Adipose tissue (tissue), 3 donors: ENCODE results near the gene STAT3. TPM values are rescaled to one million over a fixed set of nuclear protein-coding genes. Genes with fewer than 3 reads are reported as not detected.
"Not testable (repeated sequence)": the region's sequence is repeated elsewhere in the genome, so short reads cannot be mapped to it uniquely, and the experiment has no call there.

Source experiments
- H3K27ac ChIP-seq: one replicate; pipeline ENCODE4 v1.5.1; 2013; ENCODE audit warnings: low read depth, low read length
- WGBS, 3 donors: extraction: QIAGEN DNeasy Blood & Tissue Kit; methylation state at CpG; one replicate each; pipeline ENCODE4 v1.1.7; 2013; 5-methylcytosine and 5-hydroxymethylcytosine counted together
- polyA plus RNA-seq, 3 donors: library from polyadenylated mRNA; stranded (reverse); fragments of 200-250 nt; gene quantifications; one replicate each; pipeline ENCODE4 v1.2.3, GENCODE V29; 2013
- donor health status: healthy with polysubstance abuse.
- donor health status: Bipolar disorder and iron deficiency.
- donor health status: healthy.

STAT3 gene
- polyA plus RNA-seq, 3 donors, result 60.7 to 204 (median 92.9) TPM

GRCh38 chr17:42309986-42310786 is 78.1 kb downstream of the STAT3 start:
- WGBS, 3 donors, result 73 to 81% (median 81%) methylated on average over 19 of the region's 19 CpGs

DNA sequence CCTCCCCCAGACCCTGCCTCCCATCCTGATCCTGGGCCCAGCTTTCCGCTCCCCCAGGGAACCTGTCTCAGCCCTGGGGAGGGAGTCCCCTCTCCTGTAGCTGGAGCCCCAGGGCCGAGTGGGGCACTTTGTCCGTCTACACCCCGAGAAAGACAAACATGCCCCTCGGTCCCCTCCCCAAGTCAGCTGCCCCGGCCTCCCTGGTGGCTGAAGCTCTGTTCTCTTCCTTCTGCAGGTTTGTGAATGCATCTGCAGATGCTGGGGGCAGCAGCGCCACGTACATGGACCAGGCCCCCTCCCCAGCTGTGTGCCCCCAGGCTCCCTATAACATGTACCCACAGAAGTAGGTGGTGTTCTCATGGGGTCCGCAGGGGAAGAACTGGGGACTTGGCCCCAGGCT is 79.1 kb downstream of the STAT3 start:
- no peak overlapping the region for H3K27ac ChIP-seq
- WGBS, 3 donors, result 87 to 91% (median 91%) methylated on average over 9 of the region's 9 CpGs

More at GRCh38 chr17:42309986-42310786, 78.1 kb downstream of the STAT3 start:
- no peak overlapping the region for H3K27ac ChIP-seq

GRCh38 chr17:42308446-42308845 is 79.8 kb downstream of the STAT3 start:
- 81 to 86% (median 84%) methylated on average over 7 of the region's 7 CpGs for WGBS, 3 donors
- H3K27ac ChIP-seq, result no peak overlapping the region

DNA sequence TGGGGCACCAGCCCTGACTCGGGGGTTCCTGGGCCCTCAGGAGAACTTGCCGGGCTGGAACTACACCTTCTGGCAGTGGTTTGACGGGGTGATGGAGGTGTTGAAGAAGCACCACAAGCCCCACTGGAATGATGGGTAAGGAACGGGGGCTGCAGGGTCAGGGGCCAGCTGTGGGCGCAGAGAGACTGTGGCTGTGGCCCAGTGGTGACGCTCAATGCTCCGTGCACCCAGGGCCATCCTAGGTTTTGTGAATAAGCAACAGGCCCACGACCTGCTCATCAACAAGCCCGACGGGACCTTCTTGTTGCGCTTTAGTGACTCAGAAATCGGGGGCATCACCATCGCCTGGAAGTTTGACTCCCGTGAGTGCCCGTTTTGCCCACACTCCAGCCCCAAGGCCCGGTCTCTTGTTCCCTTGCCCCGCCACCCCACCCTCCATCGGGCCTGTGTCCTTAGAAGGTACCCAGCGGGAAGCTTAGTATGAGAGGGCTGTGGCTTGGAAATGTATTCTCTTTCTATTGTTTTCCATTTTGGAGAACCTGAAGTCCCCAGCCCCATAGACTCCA is 80.8 kb downstream of the STAT3 start:
- H3K27ac ChIP-seq, result no peak overlapping the region
- WGBS, 3 donors, result 93 to 96% (median 94%) methylated on average over 19 of the region's 19 CpGs

DNA sequence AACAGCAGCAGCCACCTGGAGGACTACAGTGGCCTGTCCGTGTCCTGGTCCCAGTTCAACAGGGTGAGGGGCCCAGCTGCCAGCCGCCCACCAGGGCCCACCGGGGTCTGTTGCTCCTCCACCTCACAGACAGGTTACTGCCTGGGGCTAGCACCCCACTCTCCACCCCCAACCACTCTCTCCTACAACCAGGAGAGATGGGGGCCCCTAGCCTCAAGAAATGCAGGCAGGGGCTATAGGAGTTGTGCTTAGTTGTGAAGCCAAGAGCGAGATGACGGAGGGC is 81.9 kb downstream of the STAT3 start:
- WGBS, 3 donors, result 91 to 95% (median 94%) methylated on average over 5 of the region's 5 CpGs

GRCh38 chr17:42305543-42306384 is 82.5 kb downstream of the STAT3 start:
- 82 to 94% (median 91%) methylated on average over 16 to 18 of the region's 18 CpGs for WGBS, 3 donors
- H3K27ac ChIP-seq, result no peak overlapping the region

More for the DNA sequence above, 81.9 kb downstream of the STAT3 start:
- H3K27ac ChIP-seq, result no peak overlapping the region

DNA sequence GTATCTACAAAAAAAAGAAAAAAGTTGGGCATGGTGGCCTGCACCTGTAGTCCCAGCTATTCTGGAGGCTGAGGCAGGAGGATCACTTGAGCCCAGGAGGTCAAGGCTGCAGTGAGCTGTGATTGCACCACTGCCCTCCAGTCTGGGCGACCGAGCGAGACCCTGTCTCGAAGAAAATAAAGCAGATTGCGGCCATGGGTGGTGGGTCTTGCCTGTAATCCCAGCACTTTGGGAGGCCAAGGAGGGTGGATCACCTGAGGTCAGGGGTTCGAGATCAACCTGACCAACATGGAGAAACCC is 83.3 kb downstream of the STAT3 start:
- H3K27ac ChIP-seq, result not testable (repeated sequence)
- 95 to 97% (median 96%) methylated on average over 6 of the region's 6 CpGs for WGBS, 3 donors

DNA sequence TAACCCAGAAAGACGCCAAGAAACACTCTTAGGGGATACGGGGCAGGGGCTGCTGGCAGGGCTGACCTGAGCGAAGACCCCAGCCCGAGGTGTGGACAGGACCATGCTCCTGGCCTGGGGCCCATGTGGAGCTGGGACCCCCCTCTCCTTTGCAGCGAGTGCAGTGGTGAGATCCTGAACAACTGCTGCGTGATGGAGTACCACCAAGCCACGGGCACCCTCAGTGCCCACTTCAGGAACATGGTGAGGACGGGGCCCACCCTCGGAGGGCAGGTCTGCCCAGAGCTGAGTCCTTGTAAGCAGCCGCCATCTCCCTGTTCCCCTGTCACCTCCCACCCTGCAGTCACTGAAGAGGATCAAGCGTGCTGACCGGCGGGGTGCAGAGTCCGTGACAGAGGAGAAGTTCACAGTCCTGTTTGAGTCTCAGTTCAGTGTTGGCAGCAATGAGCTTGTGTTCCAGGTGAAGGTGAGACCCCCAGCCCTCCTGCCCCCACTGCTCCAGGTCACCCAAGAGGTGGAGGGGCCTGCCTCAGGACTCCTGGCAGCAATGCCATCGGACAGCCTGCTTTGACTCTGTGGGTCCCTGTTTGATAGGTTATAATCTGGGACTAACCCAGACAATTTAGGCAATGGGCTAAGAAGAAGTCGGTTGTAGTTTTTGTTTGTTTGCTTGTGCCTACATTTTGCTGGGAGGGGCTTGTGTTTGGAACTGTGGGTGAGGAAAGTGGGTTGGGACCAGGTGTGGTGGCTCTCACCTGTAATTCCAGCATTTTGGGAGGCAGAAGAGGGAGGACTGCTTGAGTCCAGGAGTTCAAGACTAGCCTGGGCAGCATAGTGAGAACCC is 83.8 kb downstream of the STAT3 start:
- H3K27ac ChIP-seq, result no peak overlapping the region
- 95 to 97% (median 95%) methylated on average over 15 to 16 of the region's 16 CpGs for WGBS, 3 donors

DNA sequence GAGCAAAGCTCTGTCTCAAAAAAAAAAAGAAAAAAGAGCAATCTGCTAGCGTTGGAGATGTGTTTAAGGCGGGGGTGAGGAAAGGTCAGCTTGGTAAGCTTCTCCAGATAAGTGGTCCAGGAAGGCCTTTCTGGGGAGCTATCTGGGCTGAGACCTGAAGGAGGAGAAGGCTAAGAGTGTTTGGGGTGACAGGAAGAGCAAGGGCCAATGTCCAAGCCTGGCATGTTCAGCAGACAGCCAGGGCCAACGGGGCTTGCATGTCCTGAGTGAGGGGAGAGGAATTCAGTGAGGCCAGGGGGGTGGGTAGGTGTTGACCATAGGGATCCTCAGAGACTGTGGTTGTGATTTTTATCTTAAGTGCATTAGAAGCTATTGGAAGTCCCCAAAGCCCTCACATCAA is 84.5 kb downstream of the STAT3 start:
- WGBS, 3 donors, result 90 to 91% (median 90%) methylated on average over 3 of the region's 3 CpGs

DNA sequence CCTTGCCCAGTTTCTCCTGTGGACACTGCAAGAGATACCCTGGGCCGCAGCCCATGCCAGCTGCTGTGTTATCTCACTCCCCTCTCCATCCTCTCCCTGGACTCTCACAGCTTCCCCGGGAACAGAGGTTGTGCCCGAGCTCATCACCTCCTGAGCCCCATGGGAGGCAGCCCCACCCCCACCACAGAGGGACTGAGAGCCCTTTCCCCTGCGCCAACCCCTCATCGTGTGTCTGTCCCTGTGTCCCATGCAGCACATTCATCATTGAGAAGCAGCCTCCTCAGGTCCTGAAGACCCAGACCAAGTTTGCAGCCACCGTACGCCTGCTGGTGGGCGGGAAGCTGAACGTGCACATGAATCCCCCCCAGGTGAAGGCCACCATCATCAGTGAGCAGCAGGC is 87.2 kb downstream of the STAT3 start:
- 89 to 91% (median 89%) methylated on average over 9 of the region's 9 CpGs for WGBS, 3 donors
- no peak overlapping the region for H3K27ac ChIP-seq

More for the DNA sequence above, 84.5 kb downstream of the STAT3 start:
- no peak overlapping the region for H3K27ac ChIP-seq

DNA sequence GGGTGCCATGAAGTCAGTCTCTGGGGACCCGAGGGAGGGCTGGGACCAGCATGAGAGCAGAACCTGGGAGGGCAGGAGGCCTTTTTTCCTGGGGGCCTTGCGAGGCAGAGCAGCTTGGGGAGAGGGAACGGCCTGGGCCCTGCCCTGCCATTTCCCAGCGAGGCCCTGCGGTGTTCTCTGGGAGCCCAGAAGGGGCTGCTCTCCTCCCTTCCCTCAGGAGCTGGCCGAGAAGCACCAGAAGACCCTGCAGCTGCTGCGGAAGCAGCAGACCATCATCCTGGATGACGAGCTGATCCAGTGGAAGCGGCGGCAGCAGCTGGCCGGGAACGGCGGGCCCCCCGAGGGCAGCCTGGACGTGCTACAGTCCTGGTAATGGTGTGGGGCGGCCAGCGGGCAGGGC is 88.3 kb downstream of the STAT3 start:
- 80 to 100% (median 100%) methylated on average over 1 to 2 of the region's 17 CpGs for WGBS, 3 donors
- H3K27ac ChIP-seq, result not testable (repeated sequence)

- WGBS, 3 donors, result 91 to 98% (median 93%) methylated on average over 9 to 10 of the region's 10 CpGs
- H3K27ac ChIP-seq, result not testable (repeated sequence)
Measured at GRCh38 chr17:42299361-42299760, 88.9 kb downstream of the STAT3 start.

GRCh38 chr17:42297775-42298174 is 90.5 kb downstream of the STAT3 start:
- not testable (repeated sequence) for H3K27ac ChIP-seq
- WGBS, 3 donors, result 88 to 94% (median 92%) methylated on average over 8 to 9 of the region's 10 CpGs

- no peak overlapping the region for H3K27ac ChIP-seq
- 95 to 96% (median 96%) methylated on average over 3 of the region's 3 CpGs for WGBS, 3 donors
Measured at GRCh38 chr17:42296012-42296411, 92.2 kb downstream of the STAT3 start.

- H3K27ac ChIP-seq, result no peak overlapping the region
- 75 to 86% (median 76%) methylated on average over 12 of the region's 12 CpGs for WGBS, 3 donors
Measured at GRCh38 chr17:42294469-42295398, 93.5 kb downstream of the STAT3 start.

GRCh38 chr17:42291129-42291528 is 97.1 kb downstream of the STAT3 start:
- no peak overlapping the region for H3K27ac ChIP-seq

DNA sequence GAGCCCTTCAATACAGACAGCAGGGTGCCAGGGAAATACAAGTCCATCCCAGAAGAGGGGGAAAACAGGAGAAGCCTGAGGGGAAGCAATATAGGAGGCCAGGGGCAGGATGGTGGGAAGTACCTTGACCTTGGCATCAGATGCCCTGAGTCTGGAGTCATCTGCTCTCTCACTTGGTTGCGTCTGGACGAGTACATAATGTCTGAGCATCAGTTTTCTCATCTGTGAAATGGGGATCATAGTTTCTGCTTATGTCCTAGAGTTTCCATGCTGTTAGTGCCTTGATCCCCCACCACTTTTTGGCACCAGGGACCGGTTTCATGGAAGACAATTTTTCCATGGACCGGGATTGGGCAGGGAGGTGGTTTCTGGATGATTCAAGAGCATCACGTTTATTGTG is 97.7 kb downstream of the STAT3 start:
- 71 to 89% (median 78%) methylated on average over 5 of the region's 5 CpGs for WGBS, 3 donors
- H3K27ac ChIP-seq, result no peak overlapping the region

More at GRCh38 chr17:42291129-42291528, 97.1 kb downstream of the STAT3 start:
- WGBS, 3 donors, result 74 to 93% (median 87%) methylated on average over 10 to 11 of the region's 11 CpGs
